WTC11 (cell line): ENCODE measurements around the gene PTH1R.

Source experiments
- ATF2 ChIP-seq: sonication (generic); formaldehyde crosslinking; IDR thresholded peaks from 2 replicates; pipeline ENCODE4 v1.8.1; 2022; ENCODE audit warnings: low read depth, missing genetic modification reagents, borderline replicate concordance
- ETV6 ChIP-seq: sonication (generic); formaldehyde crosslinking; IDR thresholded peaks from 2 replicates; pipeline ENCODE4 v1.8.1; 2022; ENCODE audit warnings: mild to moderate bottlenecking, missing genetic modification reagents
- MAX ChIP-seq: sonication (generic); formaldehyde crosslinking; IDR thresholded peaks from 2 replicates; pipeline ENCODE4 v1.8.0; 2022; ENCODE audit warnings: mild to moderate bottlenecking, missing genetic modification reagents
- MYBL2 ChIP-seq: sonication (generic); formaldehyde crosslinking; IDR thresholded peaks from 2 replicates; pipeline ENCODE4 v1.8.1; 2023; ENCODE audit warnings: mild to moderate bottlenecking, moderate library complexity, missing genetic modification reagents
- RELA ChIP-seq: sonication (generic); formaldehyde crosslinking; IDR thresholded peaks from 2 replicates; pipeline ENCODE4 v1.8.1; 2022; ENCODE audit warnings: missing genetic modification reagents, mild to moderate bottlenecking, borderline replicate concordance
- TP53 ChIP-seq: sonication (generic); formaldehyde crosslinking; IDR thresholded peaks from 2 replicates; pipeline ENCODE4 v1.8.1; 2023; ENCODE audit warnings: mild to moderate bottlenecking, missing genetic modification reagents
- ZNF232 ChIP-seq: sonication (generic); formaldehyde crosslinking; IDR thresholded peaks from 2 replicates; pipeline ENCODE4 v1.8.0; 2022; ENCODE audit warnings: mild to moderate bottlenecking, missing genetic modification reagents
- TF ChIP-seq, protein P1 (sequence below): fragments of 200-600 bp; IDR thresholded peaks from 2 replicates; pipeline ENCODE4 v1.8.0; 2022; ENCODE audit warnings: antibody characterized with exemption
- TF ChIP-seq, protein P2 (sequence below): sonication (generic); formaldehyde crosslinking; IDR thresholded peaks from 2 replicates; pipeline ENCODE4 v1.8.0; 2022; ENCODE audit warnings: mild to moderate bottlenecking, missing genetic modification reagents
- TF ChIP-seq, protein P3 (sequence below): sonication (generic); formaldehyde crosslinking; conservative IDR thresholded peaks from 2 replicates; pipeline ENCODE4 v1.8.1; 2022; ENCODE audit warnings: mild to moderate bottlenecking, missing genetic modification reagents
- TF ChIP-seq, protein P4 (sequence below): sonication (generic); formaldehyde crosslinking; conservative IDR thresholded peaks from 2 replicates; pipeline ENCODE4 v1.8.1; 2023; ENCODE audit warnings: mild to moderate bottlenecking, low read depth, missing genetic modification reagents, moderate library complexity
- TF ChIP-seq, protein P5 (sequence below): sonication (generic); formaldehyde crosslinking; IDR thresholded peaks from 2 replicates; pipeline ENCODE4 v1.8.1; 2023; ENCODE audit warnings: mild to moderate bottlenecking, moderate library complexity, missing genetic modification reagents

- TF ChIP-seq, protein P1, sequence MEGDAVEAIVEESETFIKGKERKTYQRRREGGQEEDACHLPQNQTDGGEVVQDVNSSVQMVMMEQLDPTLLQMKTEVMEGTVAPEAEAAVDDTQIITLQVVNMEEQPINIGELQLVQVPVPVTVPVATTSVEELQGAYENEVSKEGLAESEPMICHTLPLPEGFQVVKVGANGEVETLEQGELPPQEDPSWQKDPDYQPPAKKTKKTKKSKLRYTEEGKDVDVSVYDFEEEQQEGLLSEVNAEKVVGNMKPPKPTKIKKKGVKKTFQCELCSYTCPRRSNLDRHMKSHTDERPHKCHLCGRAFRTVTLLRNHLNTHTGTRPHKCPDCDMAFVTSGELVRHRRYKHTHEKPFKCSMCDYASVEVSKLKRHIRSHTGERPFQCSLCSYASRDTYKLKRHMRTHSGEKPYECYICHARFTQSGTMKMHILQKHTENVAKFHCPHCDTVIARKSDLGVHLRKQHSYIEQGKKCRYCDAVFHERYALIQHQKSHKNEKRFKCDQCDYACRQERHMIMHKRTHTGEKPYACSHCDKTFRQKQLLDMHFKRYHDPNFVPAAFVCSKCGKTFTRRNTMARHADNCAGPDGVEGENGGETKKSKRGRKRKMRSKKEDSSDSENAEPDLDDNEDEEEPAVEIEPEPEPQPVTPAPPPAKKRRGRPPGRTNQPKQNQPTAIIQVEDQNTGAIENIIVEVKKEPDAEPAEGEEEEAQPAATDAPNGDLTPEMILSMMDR = no peak
- TF ChIP-seq MAX (CRISPR knock-in tag) = no peak
- TF ChIP-seq ZNF232 (CRISPR knock-in tag) = no peak
- no peak for TF ChIP-seq TP53 (CRISPR knock-in tag)
- no peak for TF ChIP-seq ATF2 (CRISPR knock-in tag)
- TF ChIP-seq, protein P2, sequence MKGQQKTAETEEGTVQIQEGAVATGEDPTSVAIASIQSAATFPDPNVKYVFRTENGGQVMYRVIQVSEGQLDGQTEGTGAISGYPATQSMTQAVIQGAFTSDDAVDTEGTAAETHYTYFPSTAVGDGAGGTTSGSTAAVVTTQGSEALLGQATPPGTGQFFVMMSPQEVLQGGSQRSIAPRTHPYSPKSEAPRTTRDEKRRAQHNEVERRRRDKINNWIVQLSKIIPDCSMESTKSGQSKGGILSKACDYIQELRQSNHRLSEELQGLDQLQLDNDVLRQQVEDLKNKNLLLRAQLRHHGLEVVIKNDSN (CRISPR knock-in tag) = no peak
- TF ChIP-seq, protein P3, sequence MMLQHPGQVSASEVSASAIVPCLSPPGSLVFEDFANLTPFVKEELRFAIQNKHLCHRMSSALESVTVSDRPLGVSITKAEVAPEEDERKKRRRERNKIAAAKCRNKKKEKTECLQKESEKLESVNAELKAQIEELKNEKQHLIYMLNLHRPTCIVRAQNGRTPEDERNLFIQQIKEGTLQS (CRISPR knock-in tag) = no peak
- no peak for TF ChIP-seq MYBL2 (CRISPR knock-in tag)
- TF ChIP-seq, protein P4, sequence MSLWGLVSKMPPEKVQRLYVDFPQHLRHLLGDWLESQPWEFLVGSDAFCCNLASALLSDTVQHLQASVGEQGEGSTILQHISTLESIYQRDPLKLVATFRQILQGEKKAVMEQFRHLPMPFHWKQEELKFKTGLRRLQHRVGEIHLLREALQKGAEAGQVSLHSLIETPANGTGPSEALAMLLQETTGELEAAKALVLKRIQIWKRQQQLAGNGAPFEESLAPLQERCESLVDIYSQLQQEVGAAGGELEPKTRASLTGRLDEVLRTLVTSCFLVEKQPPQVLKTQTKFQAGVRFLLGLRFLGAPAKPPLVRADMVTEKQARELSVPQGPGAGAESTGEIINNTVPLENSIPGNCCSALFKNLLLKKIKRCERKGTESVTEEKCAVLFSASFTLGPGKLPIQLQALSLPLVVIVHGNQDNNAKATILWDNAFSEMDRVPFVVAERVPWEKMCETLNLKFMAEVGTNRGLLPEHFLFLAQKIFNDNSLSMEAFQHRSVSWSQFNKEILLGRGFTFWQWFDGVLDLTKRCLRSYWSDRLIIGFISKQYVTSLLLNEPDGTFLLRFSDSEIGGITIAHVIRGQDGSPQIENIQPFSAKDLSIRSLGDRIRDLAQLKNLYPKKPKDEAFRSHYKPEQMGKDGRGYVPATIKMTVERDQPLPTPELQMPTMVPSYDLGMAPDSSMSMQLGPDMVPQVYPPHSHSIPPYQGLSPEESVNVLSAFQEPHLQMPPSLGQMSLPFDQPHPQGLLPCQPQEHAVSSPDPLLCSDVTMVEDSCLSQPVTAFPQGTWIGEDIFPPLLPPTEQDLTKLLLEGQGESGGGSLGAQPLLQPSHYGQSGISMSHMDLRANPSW = no peak
- no peak for TF ChIP-seq RELA (CRISPR knock-in tag)
- TF ChIP-seq, protein P5, sequence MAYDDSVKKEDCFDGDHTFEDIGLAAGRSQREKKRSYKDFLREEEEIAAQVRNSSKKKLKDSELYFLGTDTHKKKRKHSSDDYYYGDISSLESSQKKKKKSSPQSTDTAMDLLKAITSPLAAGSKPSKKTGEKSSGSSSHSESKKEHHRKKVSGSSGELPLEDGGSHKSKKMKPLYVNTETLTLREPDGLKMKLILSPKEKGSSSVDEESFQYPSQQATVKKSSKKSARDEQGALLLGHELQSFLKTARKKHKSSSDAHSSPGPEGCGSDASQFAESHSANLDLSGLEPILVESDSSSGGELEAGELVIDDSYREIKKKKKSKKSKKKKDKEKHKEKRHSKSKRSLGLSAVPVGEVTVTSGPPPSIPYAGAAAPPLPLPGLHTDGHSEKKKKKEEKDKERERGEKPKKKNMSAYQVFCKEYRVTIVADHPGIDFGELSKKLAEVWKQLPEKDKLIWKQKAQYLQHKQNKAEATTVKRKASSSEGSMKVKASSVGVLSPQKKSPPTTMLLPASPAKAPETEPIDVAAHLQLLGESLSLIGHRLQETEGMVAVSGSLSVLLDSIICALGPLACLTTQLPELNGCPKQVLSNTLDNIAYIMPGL (CRISPR knock-in tag) = no peak
- TF ChIP-seq ETV6 (CRISPR knock-in tag) = no peak
Observed at GRCh38 chr3:46918634-46919033, 41.1 kb downstream of the PTH1R start.
